DMS153 treated with DMSO at 0.1 percent for 48 hours (cell line): ENCODE results near the gene CPEB1.
"Not testable (repeated sequence)": the region's sequence is repeated elsewhere in the genome, so short reads cannot be mapped to it uniquely, and the experiment has no call there.

Source experiments
- DNase-seq: peaks from one replicate; lab custom pipeline; 2025; ENCODE audit not compliant: unreplicated experiment; lab: John Stamatoyannopoulos, UW

CPEB1 gene

DNA sequence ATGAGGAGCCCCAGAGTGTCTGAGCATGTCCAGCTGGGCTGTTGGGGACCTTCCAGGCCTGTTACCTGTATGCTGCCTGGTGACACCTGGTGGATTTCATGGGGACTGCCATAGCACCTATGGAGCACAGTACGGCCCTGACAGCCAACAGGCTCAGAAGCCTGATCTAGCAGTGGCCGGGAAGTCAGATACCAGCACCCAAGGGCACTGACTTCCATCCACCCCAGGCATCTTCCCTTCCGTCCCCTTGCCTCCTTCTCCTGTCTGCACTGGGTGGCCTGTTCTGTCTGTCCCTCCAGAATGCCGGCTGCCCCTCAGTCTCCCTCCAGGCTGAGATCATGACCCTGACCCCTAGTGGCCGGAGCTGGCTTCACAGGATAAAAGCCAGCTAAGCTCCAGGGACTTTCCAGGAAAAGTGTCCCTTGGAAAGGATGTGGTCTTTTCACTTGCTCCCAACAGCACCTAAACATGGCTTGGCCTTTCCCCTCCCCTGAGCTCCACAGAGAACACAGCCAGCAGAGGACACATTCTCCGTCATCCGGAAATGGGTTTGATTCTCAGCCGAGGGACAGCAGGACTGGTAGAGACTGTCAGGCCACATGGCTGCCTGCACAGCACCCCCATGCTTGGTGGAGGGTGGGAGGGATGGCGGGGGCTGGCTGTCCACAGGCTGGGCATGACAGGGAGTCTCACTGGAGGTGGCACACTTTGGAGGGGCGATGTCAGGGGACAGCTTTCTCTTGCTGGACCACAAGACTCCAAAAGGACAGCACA lies 116.4 kb downstream of the CPEB1 start:
- DNase-seq, result no peak

DNA sequence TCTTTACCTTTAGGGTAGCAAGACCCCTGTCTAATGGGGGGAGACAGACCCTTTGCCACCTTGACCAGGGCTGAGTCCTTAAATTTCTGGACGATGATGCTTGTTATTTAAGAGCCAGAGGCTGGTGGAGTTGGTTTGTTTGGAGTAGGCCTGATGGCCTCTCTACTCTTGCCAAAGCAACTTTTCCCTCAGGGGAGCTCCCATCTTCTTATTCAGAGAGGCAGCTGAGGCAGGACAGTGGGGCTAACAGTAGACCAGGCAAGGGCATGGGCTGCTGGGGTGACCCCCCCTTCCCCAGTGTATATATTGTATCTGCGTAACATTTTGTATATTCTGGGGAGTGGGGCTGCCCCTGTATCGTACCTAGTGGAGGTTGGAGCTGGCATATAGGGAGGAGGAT lies 117.2 kb downstream of the CPEB1 start:
- DNase-seq, result no peak

DNA sequence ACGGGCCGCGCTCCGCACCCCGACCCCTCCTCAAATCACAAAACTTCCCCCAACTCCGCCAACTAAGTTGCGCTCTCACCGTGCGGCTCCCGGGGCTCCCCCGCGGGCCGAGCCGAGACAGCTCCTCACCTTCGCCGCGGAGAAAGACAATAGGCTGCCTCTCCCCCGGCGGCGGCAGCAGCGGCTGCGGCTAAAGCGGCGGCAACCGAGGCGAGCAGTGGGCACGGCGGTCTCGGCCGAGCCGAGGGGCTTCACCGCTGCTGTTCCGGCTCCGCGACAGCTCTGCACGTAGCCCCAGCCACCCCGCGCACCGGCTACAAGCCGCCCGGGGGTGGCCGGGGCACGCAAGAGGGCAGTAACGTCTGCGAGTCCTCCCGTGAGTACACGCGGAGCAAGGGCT lies 133.6 kb downstream of the CPEB1 start:
- DNase-seq, result not testable (repeated sequence)

DNA sequence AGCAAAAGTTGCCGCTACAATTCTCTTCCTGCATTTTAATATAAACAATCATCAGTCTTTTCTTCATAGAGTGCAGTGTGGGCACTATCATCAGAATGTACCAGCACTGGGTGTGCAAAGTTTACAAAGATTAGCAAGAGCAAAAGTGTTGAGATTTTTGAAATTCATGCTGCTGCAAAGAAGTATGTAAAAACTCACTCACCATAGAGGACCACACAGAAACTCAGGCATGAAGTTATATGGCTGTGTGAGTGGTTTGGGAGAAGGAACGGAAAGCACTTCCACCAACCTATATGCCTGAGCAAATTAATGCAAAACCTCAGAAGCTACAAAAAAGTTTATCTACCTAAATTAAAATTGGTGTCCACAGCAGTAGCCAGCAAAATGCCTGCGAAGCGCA lies 139.5 kb downstream of the CPEB1 start:
- not testable (repeated sequence) for DNase-seq

DNA sequence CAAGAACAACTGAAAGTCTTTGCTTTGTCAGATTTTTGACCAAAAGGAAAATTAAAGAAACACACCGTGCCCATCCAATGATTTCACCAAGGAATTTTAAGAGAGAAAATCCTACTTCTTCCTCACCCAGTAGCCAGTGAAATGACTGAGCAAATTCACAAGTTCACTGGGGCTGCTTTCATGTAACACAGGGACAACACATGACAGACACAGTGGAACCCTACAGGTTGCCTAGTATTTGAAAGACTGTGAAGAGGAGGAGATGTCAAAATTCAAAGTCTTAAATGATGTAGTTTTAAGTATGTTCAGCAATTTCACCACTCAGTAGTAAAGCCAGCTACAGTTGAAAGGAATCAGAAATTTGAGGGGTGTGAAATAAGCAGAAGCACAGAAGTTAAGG lies 140.1 kb downstream of the CPEB1 start:
- DNase-seq, result not testable (repeated sequence)

DNA sequence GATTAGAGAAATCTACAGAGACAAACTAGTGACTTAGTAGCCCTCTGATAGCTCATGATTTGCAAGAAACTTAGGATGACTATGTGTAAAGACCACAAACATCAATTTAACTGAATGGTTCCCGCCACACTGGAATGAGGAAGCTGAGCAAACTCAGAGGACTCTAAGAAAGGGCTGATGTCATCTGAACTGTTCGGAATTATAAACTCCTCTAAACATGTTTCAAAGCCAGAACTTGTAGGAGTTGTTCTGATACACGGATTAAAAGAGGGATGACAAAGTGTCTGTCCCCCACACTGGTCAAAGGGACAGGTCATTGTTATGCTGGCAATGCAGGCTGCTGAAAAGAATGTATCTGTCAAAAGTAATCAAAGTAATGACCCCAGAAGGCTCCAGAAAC lies 141.3 kb downstream of the CPEB1 start:
- not testable (repeated sequence) for DNase-seq

DNA sequence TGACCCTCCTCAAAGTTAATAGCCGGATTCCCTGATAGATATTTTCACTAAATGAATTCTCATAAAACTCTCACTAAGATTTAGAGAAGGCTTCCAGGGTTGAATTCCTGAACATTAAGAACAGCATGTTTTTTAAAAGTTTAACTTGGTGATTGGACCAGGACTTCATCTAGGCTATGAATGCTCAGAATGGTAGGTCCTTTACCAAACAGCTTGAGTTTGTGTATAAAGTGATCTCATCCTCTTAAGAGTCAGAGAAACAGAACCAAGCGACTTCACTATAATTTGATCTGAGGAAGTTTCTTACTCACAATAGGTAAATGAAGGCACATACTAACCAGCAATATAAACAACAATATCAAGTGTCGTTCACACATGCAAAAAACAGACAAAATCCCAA lies 143.1 kb downstream of the CPEB1 start:
- DNase-seq, result not testable (repeated sequence)

DNA sequence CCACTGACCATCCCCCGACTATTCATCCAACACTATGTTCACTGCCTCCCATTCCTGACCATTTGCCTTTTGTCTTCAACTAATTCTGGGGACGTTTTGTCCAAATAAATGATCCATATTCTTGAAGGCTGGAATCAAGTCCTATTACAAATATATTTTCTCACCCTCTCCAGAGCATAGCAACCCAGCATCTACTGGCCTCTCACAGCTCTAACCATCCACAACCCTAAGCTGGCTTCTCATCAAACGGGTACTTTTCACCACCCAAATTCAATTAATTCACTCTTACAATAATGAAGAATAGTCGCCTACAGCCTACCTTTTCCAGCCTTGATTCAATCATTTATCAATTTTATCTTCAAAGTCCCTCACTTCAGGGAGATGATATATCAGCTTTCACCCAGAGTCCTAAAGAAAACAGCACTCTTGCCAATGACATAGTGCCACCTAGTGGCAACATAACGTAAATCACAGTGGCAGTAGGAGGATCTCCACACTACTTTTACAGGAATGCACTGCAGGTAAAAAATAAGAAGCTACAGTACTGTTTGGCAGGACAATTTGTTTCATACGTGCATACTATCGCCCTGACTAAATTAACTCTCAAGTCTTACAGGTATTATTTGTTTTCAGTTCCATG lies 144.3 kb downstream of the CPEB1 start:
- DNase-seq, result not testable (repeated sequence)

DNA sequence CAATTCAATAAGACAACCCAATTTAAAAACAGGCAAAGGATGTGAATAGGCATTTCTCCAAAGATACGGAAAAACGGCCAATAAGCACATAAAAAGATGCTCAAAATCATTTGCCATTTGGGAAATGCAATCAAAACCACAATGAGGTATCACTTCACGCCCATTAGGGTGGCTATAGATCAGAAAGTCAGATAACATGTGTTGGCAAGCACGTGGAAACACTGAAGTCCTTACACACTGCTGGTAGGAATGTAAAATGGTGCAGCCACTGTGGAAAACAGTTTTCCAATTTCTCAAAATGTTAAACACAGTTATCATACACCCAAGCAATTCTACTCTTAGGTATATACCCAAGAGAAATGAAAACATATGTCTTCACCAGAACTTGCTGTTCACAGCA lies 146.4 kb downstream of the CPEB1 start:
- DNase-seq, result not testable (repeated sequence)

DNA sequence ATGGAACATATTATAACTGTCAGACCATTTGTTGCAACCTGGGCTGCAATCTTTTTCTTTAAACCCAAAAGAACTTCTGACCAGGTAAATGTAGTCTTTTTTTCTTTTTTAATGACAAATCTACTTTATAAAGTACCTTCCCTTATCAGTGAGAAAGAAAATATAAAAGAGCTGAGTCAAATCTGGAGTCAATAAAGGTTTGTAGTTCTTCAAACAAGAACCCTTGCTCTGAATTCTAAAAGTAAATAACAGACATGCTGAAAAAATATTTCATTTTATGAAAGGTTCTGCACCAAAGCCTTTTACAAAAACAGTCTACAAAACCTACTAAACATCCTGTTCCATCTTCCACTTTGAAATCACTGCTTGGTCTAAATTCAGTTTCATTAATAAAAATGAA lies 149.2 kb downstream of the CPEB1 start:
- DNase-seq, result not testable (repeated sequence)
